CD4-positive, alpha-beta T cell (primary cell): ENCODE data around the gene TMEM132A. TPM values are rescaled to one million over a fixed set of nuclear protein-coding genes. Genes with fewer than 3 reads are reported as not detected.

Source experiments
- ATAC-seq: fragments of 200-7000 bp; cut with Tn5 transposase; one replicate; pipeline ENCODE4 v1.10.0; 2022; ENCODE audit warnings: mild to moderate bottlenecking; ENCODE audit not compliant: poor library complexity
- CTCF ChIA-PET: fragments of 350-600 bp; sonication (Branson Sonifier 250); formaldehyde crosslinking; loops from one replicate; lab custom pipeline; 2021; ENCODE audit warnings: antibody characterized with exemption, inconsistent platforms; lab: Charles Lee
- POLR2A ChIA-PET: fragments of 350-600 bp; sonication (Branson Sonifier 250); formaldehyde crosslinking; loops from one replicate; lab custom pipeline; 2021; ENCODE audit warnings: antibody characterized with exemption, inconsistent platforms; lab: Charles Lee
- DNase-seq, 14 experiments: peaks; one replicate each; pipeline ENCODE4 v3.0.0-alpha.2; 2013 to 2020; ENCODE audit warnings: mixed read lengths in 2 of 14
- H3K27ac ChIP-seq, 2 donors: one replicate each; pipeline versions ENCODE4 v1.5.1 to v1.7.0; 2013; ENCODE audit warnings: low read length in 2 of 2, low read depth in 1 of 2, mild to moderate bottlenecking in 1 of 2
- H3K27me3 ChIP-seq, 2 experiments: 1 replicate in 1 of 2; 2 replicates in 1 of 2; pipeline versions ENCODE4 v1.6.1 to v1.7.0; 2013; ENCODE audit warnings: low read length in 2 of 2, control low read depth in 1 of 2, mild to moderate bottlenecking in 1 of 2, moderate library complexity in 1 of 2; ENCODE audit not compliant: insufficient read depth in 2 of 2, control insufficient read depth in 1 of 2
- H3K36me3 ChIP-seq: one replicate; pipeline ENCODE4 v1.6.1; 2013; ENCODE audit warnings: low read length, control low read depth; ENCODE audit not compliant: insufficient read depth
- H3K4me1 ChIP-seq: one replicate; pipeline ENCODE4 v1.6.1; 2013; ENCODE audit warnings: low read length, control low read depth; ENCODE audit not compliant: insufficient read depth
- H3K4me3 ChIP-seq: one replicate; pipeline ENCODE4 v1.5.1; 2013; ENCODE audit warnings: mild to moderate bottlenecking, low read length, moderate library complexity
- H3K9me3 ChIP-seq, 2 experiments: 1 replicate in 1 of 2; 2 replicates in 1 of 2; pipeline versions ENCODE4 v1.6.1 to v1.7.0; 2013; ENCODE audit warnings: low read length in 2 of 2, mild to moderate bottlenecking in 2 of 2, control low read depth in 1 of 2, moderate library complexity in 1 of 2; ENCODE audit not compliant: control insufficient read depth in 1 of 2, insufficient read depth in 1 of 2
- H3K27ac Mint-ChIP-seq: one replicate; pipeline ENCODE4 v1.8.0; 2020; ENCODE audit warnings: mixed read lengths
- H3K27me3 Mint-ChIP-seq: one replicate; pipeline ENCODE4 v1.8.0; 2021; ENCODE audit warnings: mixed read lengths
- H3K36me3 Mint-ChIP-seq: one replicate; pipeline ENCODE4 v1.8.0; 2021; ENCODE audit warnings: low read depth, mixed read lengths
- H3K4me1 Mint-ChIP-seq: one replicate; pipeline ENCODE4 v1.8.0; 2021; ENCODE audit warnings: low read depth, mixed read lengths
- H3K4me3 Mint-ChIP-seq: one replicate; pipeline ENCODE4 v1.8.0; 2020; ENCODE audit warnings: mild to moderate bottlenecking, mixed read lengths
- H3K9me3 Mint-ChIP-seq: one replicate; pipeline ENCODE4 v1.8.0; 2020; ENCODE audit warnings: mixed read lengths
- CTCF ChIP-seq: fragments of 200-600 bp; IDR thresholded peaks from one replicate; pipeline ENCODE4 v1.8.0; 2022; ENCODE audit warnings: antibody characterized with exemption, mild to moderate bottlenecking
- intact Hi-C, 2 experiments: fragments of 100-400 bp; cut with DNase I in 1 of 2; cut with micrococcal nuclease in 1 of 2; formaldehyde crosslinking; loops; one replicate each; pipeline versions ENCODE4 v1.15.1 to v1.9.0; 2023 to 2025; cut with DNase I, micrococcal nuclease
- total RNA-seq, 174 experiments: library from RNA in 2 of 174; stranded (reverse) in 2 of 174; gene quantifications; one replicate each; pipeline ENCODE4 v1.2.3 and lab custom pipeline; 2021 to 2026

Gene TMEM132A
- total RNA-seq, 2 experiments from 2014 or later = not detected

GRCh38 chr11:60948250-60948649, 24.0 kb downstream of the TMEM132A start:
- TF ChIP-seq CTCF = no peak
- Mint-ChIP-seq H3K36me3 (peaks cover 5% of the 10 kb centered on the region), H3K9me3 (no peaks in the 10 kb centered on the region), H3K4me1 (peaks cover 22% of the 10 kb centered on the region), H3K4me3 (peak overlapping the region; percentile 60), H3K27me3 (peaks cover 8% of the 10 kb centered on the region), H3K27ac (no peak overlapping the region)
- Histone ChIP-seq H3K4me3 (no peak overlapping the region), H3K36me3 (no peaks in the 10 kb centered on the region), H3K27ac (no peak overlapping the region), H3K4me1 (peaks cover 29% of the 10 kb centered on the region), H3K9me3 (no peaks in the 10 kb centered on the region), H3K27me3 (peaks cover 0 to 13% of the 10 kb centered on the region in 2 experiments)
- POLR2A ChIA-PET = no interaction called here
- ATAC-seq (no peak), DNase-seq (no peak)
- intact Hi-C loops = no loop called here
- CTCF ChIA-PET = no interaction called here

- H3K36me3 Mint-ChIP-seq = no peaks in the 10 kb centered on the region
- ChIA-PET POLR2A (interaction anchor here (0.6 to 0.8 kb wide), 3 partner anchors 23 to 152 kb away, joined by 3 to 4 read pairs (median 3); partner anchors contain the start of gene CD5), CTCF (interaction anchor here (1.0 to 1.6 kb wide), 2 partner anchors 11 to 35 kb away, joined by 3 to 5 read pairs; no protein-coding TSS in a partner anchor)
- peak overlapping the region; percentile 15 for H3K27ac Mint-ChIP-seq
- H3K27me3 Mint-ChIP-seq = peaks cover 8% of the 10 kb centered on the region
- no peaks in the 10 kb centered on the region for H3K9me3 Mint-ChIP-seq
- Histone ChIP-seq H3K36me3 (no peaks in the 10 kb centered on the region), H3K4me1 (peaks cover 29% of the 10 kb centered on the region), H3K27ac (no peak overlapping the region), H3K9me3 (no peaks in the 10 kb centered on the region), H3K27me3 (peaks cover 0 to 13% of the 10 kb centered on the region in 2 experiments), H3K4me3 (peak overlapping the region; percentile 20)
- DNase-seq (no peak), ATAC-seq (no peak)
- H3K4me3 Mint-ChIP-seq = peak overlapping the region; percentile 71
- TF ChIP-seq CTCF = no peak
- H3K4me1 Mint-ChIP-seq = peaks cover 30% of the 10 kb centered on the region
- intact Hi-C loops = loop anchor here in 1 of 2 experiments (5.0 kb wide), 1 partner anchor 33 kb away; no protein-coding TSS in a partner anchor
These were observed 25.8 kb downstream of the TMEM132A start for GRCh38 chr11:60950024-60950423.

GRCh38 chr11:60950933-60951605, 26.8 kb downstream of the TMEM132A start:
- H3K4me3 ChIP-seq = peak overlapping the region; percentile 51
- peaks cover 0 to 13% of the 10 kb centered on the region in 2 experiments for H3K27me3 ChIP-seq
- no peak overlapping the region for H3K27ac Mint-ChIP-seq
- TF ChIP-seq CTCF = no peak
- H3K9me3 Mint-ChIP-seq = no peaks in the 10 kb centered on the region
- peaks cover 8% of the 10 kb centered on the region for H3K27me3 Mint-ChIP-seq
- POLR2A ChIA-PET = interaction anchor here (0.6 kb wide), 1 partner anchor 21 kb away, joined by 4 read pairs; the partner anchor contains the start of gene CD6
- no peaks in the 10 kb centered on the region for H3K9me3 ChIP-seq
- DNase-seq (peak in 7 of 14 experiments; percentile 22 to 67 (median 52)), ATAC-seq (peak; percentile 33)
- CTCF ChIA-PET = no interaction called here
- H3K4me1 ChIP-seq = peaks cover 29% of the 10 kb centered on the region
- intact Hi-C loops = loop anchor here in 1 of 2 experiments (5.0 kb wide), 1 partner anchor 34 kb away; no protein-coding TSS in a partner anchor
- peaks cover 35% of the 10 kb centered on the region for H3K4me1 Mint-ChIP-seq
- H3K36me3 Mint-ChIP-seq = no peaks in the 10 kb centered on the region
- no peaks in the 10 kb centered on the region for H3K36me3 ChIP-seq
- no peak overlapping the region for H3K27ac ChIP-seq
- no peak overlapping the region for H3K4me3 Mint-ChIP-seq
